Right hindlimb (tissue), 1 donor: ENCODE data around the gene ACTBL2.
"Not testable (repeated sequence)": the region's sequence is repeated elsewhere in the genome, so short reads cannot be mapped to it uniquely, and the experiment has no call there.

Experiments used
- DNase-seq: peaks from one replicate; pipeline ENCODE4 v3.0.0-alpha.2; 2018

Gene ACTBL2

GRCh38 chr5:57494104-57495098 lies 11.8 kb upstream of the ACTBL2 start:
- DNase-seq = peak; percentile 56

- no peak for DNase-seq
Measured at GRCh38 chr5:57493034-57493433, 10.4 kb upstream of the ACTBL2 start.

DNA sequence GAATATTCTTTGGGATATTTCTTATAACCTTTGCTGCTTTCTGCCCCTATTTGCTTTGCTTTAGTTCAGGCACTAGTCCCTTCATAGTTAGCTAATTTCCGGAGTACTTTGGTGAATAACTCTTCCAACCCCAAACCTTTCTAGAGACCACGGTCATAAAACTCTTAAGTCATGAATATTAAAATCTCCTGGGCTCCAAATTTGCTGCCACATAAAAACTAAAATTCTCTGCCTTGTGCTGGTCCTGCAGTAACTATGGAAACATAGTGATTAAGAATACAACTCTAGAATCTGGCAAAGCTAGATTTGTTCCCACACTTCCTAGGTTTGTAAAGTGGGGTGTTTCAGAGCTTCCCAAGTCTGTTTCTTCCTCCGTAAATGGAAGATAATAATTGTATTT lies 10.0 kb upstream of the ACTBL2 start:
- DNase-seq = no peak

DNA sequence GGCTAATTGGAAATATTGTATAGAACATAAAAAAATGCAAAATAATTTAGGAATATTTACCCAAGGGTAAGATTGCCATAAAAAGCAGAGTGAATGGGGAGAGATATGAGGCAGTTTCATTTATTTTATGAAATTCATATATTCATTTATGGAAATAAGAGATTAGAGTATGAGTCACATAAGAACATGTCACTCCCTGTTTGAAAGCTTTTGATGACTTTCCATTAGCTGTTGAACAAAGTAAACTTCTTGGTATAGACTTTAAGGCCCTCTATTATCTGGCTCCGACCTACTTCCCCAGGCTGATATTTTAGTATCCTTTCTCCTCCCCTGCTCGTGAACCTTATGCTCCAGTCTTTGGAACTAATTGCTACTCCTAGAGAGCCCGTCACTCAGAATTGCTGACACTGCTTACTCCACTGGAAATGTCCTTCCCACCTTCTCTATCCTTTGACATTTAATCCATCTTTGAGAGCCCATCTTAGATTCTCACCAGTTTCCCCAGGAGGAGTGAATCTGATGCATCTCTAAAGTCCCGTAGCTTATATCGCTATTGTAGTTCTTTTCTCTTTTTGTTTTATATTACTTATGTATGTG lies 8.9 kb upstream of the ACTBL2 start:
- DNase-seq = no peak

DNA sequence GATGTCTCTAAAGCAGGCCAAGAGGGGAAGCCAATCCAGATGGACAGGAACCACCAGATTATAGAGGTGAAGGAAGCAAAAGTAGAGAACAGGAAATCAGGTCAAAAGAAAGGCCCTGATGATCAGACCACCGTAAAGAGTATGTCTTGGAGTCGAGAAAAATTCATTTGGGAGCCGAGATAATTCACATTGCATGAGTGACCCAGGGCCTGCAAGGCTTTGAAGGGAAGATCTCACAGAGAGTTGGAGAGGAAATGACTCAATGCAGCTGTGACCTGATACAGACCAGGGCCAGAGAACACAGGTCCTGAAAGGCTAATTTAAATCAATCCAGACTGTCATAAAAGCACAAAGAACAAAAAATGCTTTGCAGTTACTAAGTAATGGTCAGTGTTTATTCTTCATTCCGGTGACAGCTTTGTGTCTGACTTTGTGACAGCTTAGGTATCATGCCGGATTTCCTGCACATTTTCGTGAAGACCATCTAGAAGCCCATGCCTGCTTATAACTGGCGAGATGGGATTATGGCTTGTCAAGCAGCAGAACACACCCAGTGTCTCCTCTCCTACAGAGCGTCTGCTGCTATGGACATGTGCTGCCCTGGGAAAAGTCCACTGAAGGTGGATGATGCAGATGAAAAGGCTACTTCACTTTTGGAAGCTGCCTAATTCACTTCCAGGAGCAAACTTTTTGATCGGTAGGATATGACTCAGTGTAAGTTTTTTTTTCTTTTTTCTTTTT lies 5.8 kb upstream of the ACTBL2 start:
- DNase-seq = no peak

DNA sequence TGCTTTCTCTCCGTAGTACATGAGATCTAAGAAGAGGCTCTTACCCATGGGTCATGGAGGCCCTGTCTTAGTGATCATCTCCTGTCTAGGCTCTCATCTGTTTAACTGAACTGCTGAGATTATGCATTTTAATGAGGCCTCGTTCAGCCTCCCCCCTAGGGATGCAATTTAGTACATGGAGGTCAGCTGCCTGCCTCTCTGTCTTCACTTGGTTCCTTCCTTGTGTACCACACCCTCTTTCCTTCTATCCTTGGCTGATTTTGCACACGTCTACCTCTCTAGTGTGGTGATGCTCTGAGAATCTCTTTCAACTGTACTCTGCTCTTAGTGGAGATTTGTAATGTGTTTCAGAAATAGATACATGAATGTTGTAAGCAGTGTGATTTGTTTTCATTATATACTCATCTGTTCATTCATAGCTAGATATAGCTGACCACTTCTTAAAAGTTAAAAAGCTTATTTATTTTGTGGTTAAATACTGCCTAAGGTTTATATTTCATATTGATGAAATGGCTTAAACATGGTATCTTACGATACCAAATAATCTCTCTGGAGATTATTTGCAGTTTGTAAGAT lies 3.5 kb upstream of the ACTBL2 start:
- DNase-seq = no peak

- DNase-seq = no peak
Measured at GRCh38 chr5:57478826-57479225, 3.8 kb downstream of the ACTBL2 start.

- no peak for DNase-seq
Measured at GRCh38 chr5:57476601-57477056, 6.0 kb downstream of the ACTBL2 start.

GRCh38 chr5:57470339-57470738 lies 12.3 kb downstream of the ACTBL2 start:
- no peak for DNase-seq

- no peak for DNase-seq
Measured at GRCh38 chr5:57468481-57469163, 14.0 kb downstream of the ACTBL2 start.

- DNase-seq = no peak
Measured at GRCh38 chr5:57466544-57466943, 16.1 kb downstream of the ACTBL2 start.

GRCh38 chr5:57460056-57460455 lies 22.6 kb downstream of the ACTBL2 start:
- not testable (repeated sequence) for DNase-seq

GRCh38 chr5:57458443-57458842 lies 24.2 kb downstream of the ACTBL2 start:
- no peak for DNase-seq

DNA sequence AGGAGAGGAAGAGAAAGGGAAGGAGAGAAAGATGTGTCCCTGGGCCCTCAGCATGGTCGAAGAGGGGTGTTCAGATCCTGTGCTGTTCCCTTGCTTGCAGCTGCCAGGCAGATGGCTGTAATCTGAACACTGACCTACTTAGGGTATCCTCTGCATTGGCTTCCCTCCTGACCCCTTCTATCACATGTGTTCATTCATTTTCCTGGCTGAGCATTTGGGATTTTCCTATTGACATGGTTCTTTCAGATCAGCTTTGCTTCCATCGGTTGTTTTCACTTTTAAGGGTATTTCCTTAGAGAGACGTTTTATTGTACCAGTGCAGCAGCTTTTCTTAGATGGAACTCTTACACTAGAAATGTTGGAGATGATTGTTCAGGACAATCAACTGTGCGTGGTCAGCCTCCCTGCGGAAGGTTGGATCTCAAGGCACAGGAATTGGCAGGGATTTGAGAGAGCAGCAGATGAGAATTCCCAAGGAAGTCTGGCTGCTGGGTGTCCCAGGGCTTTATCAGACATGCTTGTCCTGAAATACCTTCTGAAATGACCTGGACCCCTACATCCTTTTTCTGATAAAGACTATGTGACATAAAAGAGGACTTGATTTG lies 26.0 kb downstream of the ACTBL2 start:
- DNase-seq = no peak

- no peak for DNase-seq
Measured at GRCh38 chr5:57455511-57456455, 26.8 kb downstream of the ACTBL2 start.

DNA sequence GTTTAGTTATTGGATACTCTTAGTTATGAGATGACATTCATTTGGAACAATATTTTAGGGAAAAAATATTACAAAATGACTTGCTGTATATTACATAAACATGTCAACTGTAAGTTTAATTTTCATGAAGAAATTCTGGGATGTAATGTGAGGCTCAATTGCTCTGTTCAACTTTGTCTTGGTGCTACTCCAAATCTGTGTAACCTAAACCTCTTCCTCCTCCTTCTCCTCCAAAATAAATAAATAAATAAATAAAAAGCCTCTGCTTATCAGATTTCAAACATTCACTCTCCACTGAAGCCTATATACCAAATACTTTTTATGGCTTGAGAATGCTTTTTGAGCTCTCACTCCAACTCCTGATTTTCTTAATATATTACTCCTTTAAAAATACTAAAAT lies 27.7 kb downstream of the ACTBL2 start:
- DNase-seq = no peak

- DNase-seq = no peak
Measured at GRCh38 chr5:57453728-57454127, 28.9 kb downstream of the ACTBL2 start.

- no peak for DNase-seq
Measured at GRCh38 chr5:57452885-57453284, 29.7 kb downstream of the ACTBL2 start.

GRCh38 chr5:57450991-57451876 lies 31.4 kb downstream of the ACTBL2 start:
- DNase-seq = no peak

DNA sequence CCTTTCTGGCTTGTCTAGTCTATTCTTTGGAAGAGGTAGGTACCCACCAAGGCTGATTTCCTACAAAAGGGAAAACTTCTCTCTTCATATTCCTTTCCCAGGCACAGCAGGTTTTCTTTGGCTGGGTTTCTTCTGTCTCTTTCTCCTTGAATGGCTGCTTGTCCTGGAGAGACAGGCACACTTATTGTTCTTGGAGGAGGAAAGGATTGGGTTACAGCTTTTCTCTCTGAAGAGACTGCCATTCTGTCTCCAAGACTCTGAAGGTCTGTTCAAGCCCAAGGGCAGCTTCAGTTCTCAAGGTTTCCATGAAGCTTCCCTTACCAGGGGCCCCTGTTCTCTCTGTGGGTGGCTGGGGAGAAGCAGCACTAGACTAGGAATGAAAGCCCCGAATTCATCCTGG lies 33.9 kb downstream of the ACTBL2 start:
- no peak for DNase-seq
